Measurements from ENCODE around the gene PRKG1.

DNA sequence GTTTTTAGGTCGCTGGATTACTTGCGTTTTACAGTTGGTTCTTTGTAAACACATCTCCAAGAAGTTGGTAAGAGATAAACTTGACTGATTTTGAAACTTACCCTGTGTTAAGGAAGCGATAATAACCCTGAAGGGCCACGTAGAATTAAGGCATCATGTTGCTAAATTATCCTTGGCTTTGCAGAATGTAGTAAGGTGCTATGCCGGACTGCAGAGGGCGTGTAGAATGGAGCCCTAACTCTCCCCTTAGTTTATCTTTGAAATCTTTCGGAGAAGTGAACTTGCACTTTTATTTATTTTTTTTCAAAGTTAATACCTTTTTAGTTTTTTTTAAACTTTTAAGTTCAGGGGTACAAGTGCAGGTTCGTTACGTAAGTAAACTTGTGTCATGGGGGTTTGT is 1031.0 kb downstream of the PRKG1 start:
- TF ChIP-seq, protein P1, sequence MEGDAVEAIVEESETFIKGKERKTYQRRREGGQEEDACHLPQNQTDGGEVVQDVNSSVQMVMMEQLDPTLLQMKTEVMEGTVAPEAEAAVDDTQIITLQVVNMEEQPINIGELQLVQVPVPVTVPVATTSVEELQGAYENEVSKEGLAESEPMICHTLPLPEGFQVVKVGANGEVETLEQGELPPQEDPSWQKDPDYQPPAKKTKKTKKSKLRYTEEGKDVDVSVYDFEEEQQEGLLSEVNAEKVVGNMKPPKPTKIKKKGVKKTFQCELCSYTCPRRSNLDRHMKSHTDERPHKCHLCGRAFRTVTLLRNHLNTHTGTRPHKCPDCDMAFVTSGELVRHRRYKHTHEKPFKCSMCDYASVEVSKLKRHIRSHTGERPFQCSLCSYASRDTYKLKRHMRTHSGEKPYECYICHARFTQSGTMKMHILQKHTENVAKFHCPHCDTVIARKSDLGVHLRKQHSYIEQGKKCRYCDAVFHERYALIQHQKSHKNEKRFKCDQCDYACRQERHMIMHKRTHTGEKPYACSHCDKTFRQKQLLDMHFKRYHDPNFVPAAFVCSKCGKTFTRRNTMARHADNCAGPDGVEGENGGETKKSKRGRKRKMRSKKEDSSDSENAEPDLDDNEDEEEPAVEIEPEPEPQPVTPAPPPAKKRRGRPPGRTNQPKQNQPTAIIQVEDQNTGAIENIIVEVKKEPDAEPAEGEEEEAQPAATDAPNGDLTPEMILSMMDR (IDR thresholded peaks at IDR 0.05) = no peak
- no peak for TF ChIP-seq EZH2 (IDR thresholded peaks at IDR 0.05; ENCODE audit: borderline replicate concordance, insufficient read depth, low read depth, low read length, poor library complexity, severe bottlenecking)

All from B cell (primary cell).